Chondrocyte (in vitro differentiated cells): ENCODE results near the gene FOXP3. TPM values are rescaled to one million over a fixed set of nuclear protein-coding genes. Genes with fewer than 3 reads are reported as not detected.

ENCODE experiments used
- DNase-seq: peaks from one replicate; pipeline ENCODE4 v3.0.0; 2021; ENCODE audit warnings: mixed read lengths, low spot score
- H3K27ac Mint-ChIP-seq: one replicate; pipeline ENCODE4 v1.8.0; 2021; ENCODE audit warnings: mild to moderate bottlenecking, moderate library complexity, mixed read lengths; ENCODE audit not compliant: unreplicated experiment
- H3K27me3 Mint-ChIP-seq: 2 replicates; pipeline ENCODE4 v1.8.0; 2021; ENCODE audit warnings: low read depth, mixed read lengths
- H3K36me3 Mint-ChIP-seq: 2 replicates; pipeline ENCODE4 v1.8.0; 2021; ENCODE audit warnings: low read depth, mixed read lengths
- H3K4me1 Mint-ChIP-seq: 2 replicates; pipeline ENCODE4 v1.8.0; 2021; ENCODE audit warnings: low read depth, mild to moderate bottlenecking, mixed read lengths
- H3K4me3 Mint-ChIP-seq: one replicate; pipeline ENCODE4 v1.8.0; 2021; ENCODE audit warnings: mild to moderate bottlenecking, moderate library complexity, mixed read lengths; ENCODE audit not compliant: unreplicated experiment
- H3K9me3 Mint-ChIP-seq: 2 replicates; pipeline ENCODE4 v1.8.0; 2021; ENCODE audit warnings: low read depth, mixed read lengths
- total RNA-seq: library from RNA; stranded (reverse); gene quantifications from 3 replicates; pipeline ENCODE4 v1.2.1, GENCODE V29; 2021
- TF ChIP-seq, protein P1 (sequence below): fragments of 200-600 bp; sonication (generic); IDR thresholded peaks from 2 replicates; pipeline ENCODE4 v1.5.0; 2021; ENCODE audit warnings: antibody characterized with exemption, mild to moderate bottlenecking, moderate library complexity

The FOXP3 gene
- total RNA-seq, 1 donor from 2014 or later: 0.12 TPM

- Mint-ChIP-seq H3K4me3 (no peak overlapping the region), H3K27ac (no peak overlapping the region), H3K4me1 (no peaks in the 10 kb centered on the region), H3K27me3 (no peaks in the 10 kb centered on the region), H3K36me3 (no peaks in the 10 kb centered on the region), H3K9me3 (peaks cover 18% of the 10 kb centered on the region)
- TF ChIP-seq, protein P1, sequence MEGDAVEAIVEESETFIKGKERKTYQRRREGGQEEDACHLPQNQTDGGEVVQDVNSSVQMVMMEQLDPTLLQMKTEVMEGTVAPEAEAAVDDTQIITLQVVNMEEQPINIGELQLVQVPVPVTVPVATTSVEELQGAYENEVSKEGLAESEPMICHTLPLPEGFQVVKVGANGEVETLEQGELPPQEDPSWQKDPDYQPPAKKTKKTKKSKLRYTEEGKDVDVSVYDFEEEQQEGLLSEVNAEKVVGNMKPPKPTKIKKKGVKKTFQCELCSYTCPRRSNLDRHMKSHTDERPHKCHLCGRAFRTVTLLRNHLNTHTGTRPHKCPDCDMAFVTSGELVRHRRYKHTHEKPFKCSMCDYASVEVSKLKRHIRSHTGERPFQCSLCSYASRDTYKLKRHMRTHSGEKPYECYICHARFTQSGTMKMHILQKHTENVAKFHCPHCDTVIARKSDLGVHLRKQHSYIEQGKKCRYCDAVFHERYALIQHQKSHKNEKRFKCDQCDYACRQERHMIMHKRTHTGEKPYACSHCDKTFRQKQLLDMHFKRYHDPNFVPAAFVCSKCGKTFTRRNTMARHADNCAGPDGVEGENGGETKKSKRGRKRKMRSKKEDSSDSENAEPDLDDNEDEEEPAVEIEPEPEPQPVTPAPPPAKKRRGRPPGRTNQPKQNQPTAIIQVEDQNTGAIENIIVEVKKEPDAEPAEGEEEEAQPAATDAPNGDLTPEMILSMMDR: no peak
- peak; percentile 57 for DNase-seq
Observed at GRCh38 chrX:49211074-49211473, 53.4 kb downstream of the FOXP3 start.

DNA sequence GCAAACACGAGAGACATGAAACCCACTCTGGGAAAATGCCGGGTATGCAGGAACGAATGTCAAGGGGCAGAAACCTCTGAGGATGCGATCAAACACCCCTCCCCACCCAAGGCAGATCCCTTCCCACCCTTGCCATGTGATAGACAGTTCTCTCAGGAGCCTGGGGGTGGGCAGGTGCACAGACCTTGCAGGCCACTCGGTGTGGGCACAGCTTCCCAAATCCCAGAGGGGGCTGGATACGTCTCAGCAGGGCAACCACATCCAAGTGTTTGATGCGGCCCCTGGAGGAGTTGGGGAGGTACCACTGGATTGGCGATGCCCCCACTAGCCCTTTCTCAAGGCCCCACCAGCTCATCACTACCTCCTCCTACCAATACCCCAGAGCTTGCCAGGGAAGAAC is 54.1 kb downstream of the FOXP3 start:
- Mint-ChIP-seq H3K9me3 (peaks cover 18% of the 10 kb centered on the region), H3K36me3 (no peaks in the 10 kb centered on the region), H3K27me3 (no peaks in the 10 kb centered on the region), H3K4me3 (no peak overlapping the region), H3K4me1 (no peaks in the 10 kb centered on the region), H3K27ac (no peak overlapping the region)
- TF ChIP-seq, protein P1: no peak
- DNase-seq: peak; percentile 65

GRCh38 chrX:49209434-49210251 is 54.9 kb downstream of the FOXP3 start:
- Mint-ChIP-seq H3K4me1 (no peaks in the 10 kb centered on the region), H3K27me3 (no peaks in the 10 kb centered on the region), H3K4me3 (no peak overlapping the region), H3K9me3 (peaks cover 13% of the 10 kb centered on the region), H3K36me3 (no peaks in the 10 kb centered on the region), H3K27ac (no peak overlapping the region)
- TF ChIP-seq, protein P1: no peak
- DNase-seq: peak; percentile 65

GRCh38 chrX:49208399-49208798 is 56.1 kb downstream of the FOXP3 start:
- H3K4me1 Mint-ChIP-seq: no peaks in the 10 kb centered on the region

GRCh38 chrX:49206543-49206942 is 58.0 kb downstream of the FOXP3 start:
- H3K27ac Mint-ChIP-seq: no peak overlapping the region
- TF ChIP-seq, protein P1: no peak
- H3K9me3 Mint-ChIP-seq: no peaks in the 10 kb centered on the region
- H3K4me1 Mint-ChIP-seq: no peaks in the 10 kb centered on the region
- peak; percentile 62 for DNase-seq
- no peak overlapping the region for H3K4me3 Mint-ChIP-seq
- H3K27me3 Mint-ChIP-seq: no peaks in the 10 kb centered on the region
- H3K36me3 Mint-ChIP-seq: no peaks in the 10 kb centered on the region

More at GRCh38 chrX:49208399-49208798, 56.1 kb downstream of the FOXP3 start:
- no peaks in the 10 kb centered on the region for H3K27me3 Mint-ChIP-seq
- TF ChIP-seq, protein P1: no peak
- peaks cover 10% of the 10 kb centered on the region for H3K9me3 Mint-ChIP-seq
- no peak overlapping the region for H3K27ac Mint-ChIP-seq
- H3K4me3 Mint-ChIP-seq: no peak overlapping the region
- H3K36me3 Mint-ChIP-seq: no peaks in the 10 kb centered on the region
- DNase-seq: peak; percentile 47
